ENCODE measurements around the gene TRIP10.

DNA sequence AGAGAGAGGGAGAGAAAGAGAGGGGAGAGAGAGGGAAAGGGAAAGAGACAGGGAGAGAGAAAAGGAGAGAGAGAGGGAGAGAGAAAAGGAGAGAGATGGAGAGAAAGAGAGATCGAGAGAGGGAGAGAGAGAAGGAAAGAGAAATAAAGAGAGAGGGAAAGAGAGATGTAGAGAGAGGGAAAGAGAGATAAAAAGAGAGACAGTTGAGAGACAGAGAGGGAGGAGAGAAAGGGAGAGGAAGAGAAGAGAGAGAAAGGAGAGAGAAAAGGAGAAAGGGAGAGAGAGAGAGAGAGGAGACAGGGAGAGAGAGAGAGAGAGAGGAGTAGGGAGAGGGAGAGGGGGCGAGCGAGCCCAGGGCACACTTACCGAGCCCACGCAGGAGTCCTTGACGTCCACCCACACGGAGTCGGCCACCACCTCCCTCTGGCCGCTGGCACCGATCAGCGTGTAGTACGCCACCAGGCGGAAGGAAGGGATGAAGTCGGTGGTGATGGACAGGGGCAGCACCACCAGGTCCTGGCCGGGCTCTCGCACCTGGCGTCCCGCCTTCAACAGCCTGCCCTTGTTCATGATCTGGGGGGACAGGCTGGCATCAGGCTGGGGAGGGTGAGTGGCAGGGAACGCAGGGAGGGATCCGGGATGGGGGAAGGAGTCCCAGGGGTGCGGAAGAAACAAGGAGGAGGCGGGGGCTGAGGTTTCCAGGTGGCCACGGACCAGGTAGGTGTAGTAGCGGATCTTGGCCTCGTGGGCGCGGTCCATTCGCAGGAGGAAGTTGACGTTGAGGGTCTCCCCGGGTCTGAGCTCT lies 29.0 kb upstream of the TRIP10 start:
- TF ChIP-seq, protein P1, sequence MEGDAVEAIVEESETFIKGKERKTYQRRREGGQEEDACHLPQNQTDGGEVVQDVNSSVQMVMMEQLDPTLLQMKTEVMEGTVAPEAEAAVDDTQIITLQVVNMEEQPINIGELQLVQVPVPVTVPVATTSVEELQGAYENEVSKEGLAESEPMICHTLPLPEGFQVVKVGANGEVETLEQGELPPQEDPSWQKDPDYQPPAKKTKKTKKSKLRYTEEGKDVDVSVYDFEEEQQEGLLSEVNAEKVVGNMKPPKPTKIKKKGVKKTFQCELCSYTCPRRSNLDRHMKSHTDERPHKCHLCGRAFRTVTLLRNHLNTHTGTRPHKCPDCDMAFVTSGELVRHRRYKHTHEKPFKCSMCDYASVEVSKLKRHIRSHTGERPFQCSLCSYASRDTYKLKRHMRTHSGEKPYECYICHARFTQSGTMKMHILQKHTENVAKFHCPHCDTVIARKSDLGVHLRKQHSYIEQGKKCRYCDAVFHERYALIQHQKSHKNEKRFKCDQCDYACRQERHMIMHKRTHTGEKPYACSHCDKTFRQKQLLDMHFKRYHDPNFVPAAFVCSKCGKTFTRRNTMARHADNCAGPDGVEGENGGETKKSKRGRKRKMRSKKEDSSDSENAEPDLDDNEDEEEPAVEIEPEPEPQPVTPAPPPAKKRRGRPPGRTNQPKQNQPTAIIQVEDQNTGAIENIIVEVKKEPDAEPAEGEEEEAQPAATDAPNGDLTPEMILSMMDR (conservative IDR thresholded peaks at IDR 0.05 in 1 of 2, IDR thresholded peaks at IDR 0.05 in 1 of 2; ENCODE audit: low read depth in 1 of 2, low read length in 2 of 2): no peak
- TF ChIP-seq EZH2 (IDR thresholded peaks at IDR 0.05; ENCODE audit: low read length, missing control alignments): no peak

Data from fibroblast of lung (primary cell).